ENCODE measurements around the gene SLC4A8.

Gene SLC4A8

GRCh38 chr12:51395283-51396230 lies 29.1 kb upstream of the SLC4A8 start:
- DNase-seq (ENCODE audit: low read depth): no peak

- no peak for DNase-seq (ENCODE audit: low read depth)
Measured at GRCh38 chr12:51397670-51398069, 27.0 kb upstream of the SLC4A8 start.

- no peak for DNase-seq (ENCODE audit: low read depth)
Measured at GRCh38 chr12:51399891-51400290, 24.7 kb upstream of the SLC4A8 start.

GRCh38 chr12:51401020-51401419 lies 23.6 kb upstream of the SLC4A8 start:
- DNase-seq (ENCODE audit: low read depth): no peak

GRCh38 chr12:51401486-51401885 lies 23.1 kb upstream of the SLC4A8 start:
- no peak for DNase-seq (ENCODE audit: low read depth)

GRCh38 chr12:51401900-51402299 lies 22.7 kb upstream of the SLC4A8 start:
- DNase-seq (ENCODE audit: low read depth): no peak

- DNase-seq (ENCODE audit: low read depth): no peak
Measured at GRCh38 chr12:51403159-51403558, 21.5 kb upstream of the SLC4A8 start.

- DNase-seq (ENCODE audit: low read depth): no peak
Measured at GRCh38 chr12:51403681-51404136, 20.9 kb upstream of the SLC4A8 start.

- DNase-seq (ENCODE audit: low read depth): no peak
Measured at GRCh38 chr12:51404627-51405026, 20.0 kb upstream of the SLC4A8 start.

GRCh38 chr12:51405801-51406207 lies 18.8 kb upstream of the SLC4A8 start:
- DNase-seq (ENCODE audit: low read depth): no peak

- DNase-seq (ENCODE audit: low read depth): no peak
Measured at GRCh38 chr12:51406290-51406689, 18.3 kb upstream of the SLC4A8 start.

- DNase-seq (ENCODE audit: low read depth): no peak
Measured at GRCh38 chr12:51406859-51407258, 17.8 kb upstream of the SLC4A8 start.

GRCh38 chr12:51407604-51408003 lies 17.0 kb upstream of the SLC4A8 start:
- DNase-seq (ENCODE audit: low read depth): no peak

GRCh38 chr12:51409846-51410245 lies 14.8 kb upstream of the SLC4A8 start:
- DNase-seq (ENCODE audit: low read depth): no peak

GRCh38 chr12:51413149-51413548 lies 11.5 kb upstream of the SLC4A8 start:
- DNase-seq (ENCODE audit: low read depth): no peak

- no peak for DNase-seq (ENCODE audit: low read depth)
Measured at GRCh38 chr12:51413791-51414190, 10.8 kb upstream of the SLC4A8 start.

- DNase-seq (ENCODE audit: low read depth): no peak
Measured at GRCh38 chr12:51415931-51416330, 8.7 kb upstream of the SLC4A8 start.

GRCh38 chr12:51417826-51418225 lies 6.8 kb upstream of the SLC4A8 start:
- no peak for DNase-seq (ENCODE audit: low read depth)

- no peak for DNase-seq (ENCODE audit: low read depth)
Measured at GRCh38 chr12:51419425-51420193, 5.0 kb upstream of the SLC4A8 start.

- DNase-seq (ENCODE audit: low read depth): no peak
Measured at GRCh38 chr12:51421266-51421884, 3.3 kb upstream of the SLC4A8 start.

- no peak for DNase-seq (ENCODE audit: low read depth)
Measured at GRCh38 chr12:51424094-51424661, 453 bp upstream of the SLC4A8 start.

- no peak for DNase-seq (ENCODE audit: low read depth)
Measured at GRCh38 chr12:51428256-51428655, 3.6 kb downstream of the SLC4A8 start.
